ENCODE results near the gene RXFP2. TPM values are rescaled to one million over a fixed set of nuclear protein-coding genes. Genes with fewer than 3 reads are reported as not detected.

The RXFP2 gene
- total RNA-seq, 4 donors from 2014 or later: 0.26 to 8.2 (median 2.4) TPM

GRCh38 chr13:31764556-31764955 is 25.2 kb downstream of the RXFP2 start:
- Histone ChIP-seq H3K4me1 (no peaks in the 10 kb centered on the region), H3K27me3 (no peaks in the 10 kb centered on the region), H3K9me3 (no peaks in the 10 kb centered on the region), H3K4me3 (no peak overlapping the region), H3K36me3 (no peaks in the 10 kb centered on the region), H3K27ac (no peak overlapping the region)
- intact Hi-C loops (cut with DNase I; ENCODE audit: low total_unique reads): no loop called here
- no peak for DNase-seq
- TF ChIP-seq CTCF (IDR thresholded peaks at IDR 0.05) (no peak), POLR2A (IDR thresholded peaks at IDR 0.05) (no peak)

- H3K27ac ChIP-seq: no peak overlapping the region
- no peak overlapping the region for H3K4me3 ChIP-seq
- H3K4me1 ChIP-seq: no peaks in the 10 kb centered on the region
- intact Hi-C loops (cut with DNase I; ENCODE audit: low total_unique reads): no loop called here
- no peak for DNase-seq
- no peaks in the 10 kb centered on the region for H3K9me3 ChIP-seq
- no peaks in the 10 kb centered on the region for H3K36me3 ChIP-seq
- no peaks in the 10 kb centered on the region for H3K27me3 ChIP-seq
- TF ChIP-seq POLR2A (IDR thresholded peaks at IDR 0.05): no peak
- no peak for TF ChIP-seq CTCF (IDR thresholded peaks at IDR 0.05)
These were observed 25.9 kb downstream of the RXFP2 start for GRCh38 chr13:31765138-31765785.

- DNase-seq: no peak
- intact Hi-C loops (cut with DNase I; ENCODE audit: low total_unique reads): no loop called here
- TF ChIP-seq CTCF (IDR thresholded peaks at IDR 0.05): no peak
- TF ChIP-seq POLR2A (IDR thresholded peaks at IDR 0.05): no peak
- Histone ChIP-seq H3K36me3 (no peaks in the 10 kb centered on the region), H3K27me3 (no peaks in the 10 kb centered on the region), H3K9me3 (no peaks in the 10 kb centered on the region), H3K4me1 (no peaks in the 10 kb centered on the region), H3K4me3 (no peak overlapping the region), H3K27ac (no peak overlapping the region)
These were observed 28.0 kb downstream of the RXFP2 start for GRCh38 chr13:31767175-31767900.

- no peak for DNase-seq
- TF ChIP-seq CTCF (IDR thresholded peaks at IDR 0.05) (no peak), POLR2A (IDR thresholded peaks at IDR 0.05) (no peak)
- H3K27ac ChIP-seq: no peak overlapping the region
These were observed 29.0 kb downstream of the RXFP2 start for GRCh38 chr13:31768351-31768750.

GRCh38 chr13:31769575-31769974 is 30.2 kb downstream of the RXFP2 start:
- no peak overlapping the region for H3K27ac ChIP-seq
- intact Hi-C loops (cut with DNase I; ENCODE audit: low total_unique reads): no loop called here
- DNase-seq: no peak
- no peaks in the 10 kb centered on the region for H3K4me1 ChIP-seq
- TF ChIP-seq POLR2A (IDR thresholded peaks at IDR 0.05) (no peak), CTCF (IDR thresholded peaks at IDR 0.05) (no peak)
- no peaks in the 10 kb centered on the region for H3K27me3 ChIP-seq
- H3K36me3 ChIP-seq: no peaks in the 10 kb centered on the region
- no peak overlapping the region for H3K4me3 ChIP-seq
- H3K9me3 ChIP-seq: no peaks in the 10 kb centered on the region

More at GRCh38 chr13:31768351-31768750, 29.0 kb downstream of the RXFP2 start:
- Histone ChIP-seq H3K9me3 (no peaks in the 10 kb centered on the region), H3K4me1 (no peaks in the 10 kb centered on the region), H3K36me3 (no peaks in the 10 kb centered on the region), H3K27me3 (no peaks in the 10 kb centered on the region), H3K4me3 (no peak overlapping the region)
- intact Hi-C loops (cut with DNase I; ENCODE audit: low total_unique reads): no loop called here
